HG03354 (cell line): ENCODE results near the gene ZNF691.
"Not testable (repeated sequence)": the region's sequence is repeated elsewhere in the genome, so short reads cannot be mapped to it uniquely, and the experiment has no call there.

Experiments
- ATAC-seq: cut with Tn5 transposase; IDR thresholded peaks from one replicate; pipeline ENCODE4 v1.9.1; 2021; ENCODE audit warnings: mild to moderate bottlenecking; ENCODE audit not compliant: unreplicated experiment, poor library complexity, severe bottlenecking

ZNF691 gene, protein sequence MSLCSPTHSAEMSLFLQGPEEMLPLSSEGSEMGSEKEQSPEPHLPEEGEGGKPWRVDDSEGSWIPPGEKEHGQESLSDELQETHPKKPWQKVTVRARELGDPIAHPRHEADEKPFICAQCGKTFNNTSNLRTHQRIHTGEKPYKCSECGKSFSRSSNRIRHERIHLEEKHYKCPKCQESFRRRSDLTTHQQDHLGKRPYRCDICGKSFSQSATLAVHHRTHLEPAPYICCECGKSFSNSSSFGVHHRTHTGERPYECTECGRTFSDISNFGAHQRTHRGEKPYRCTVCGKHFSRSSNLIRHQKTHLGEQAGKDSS

DNA sequence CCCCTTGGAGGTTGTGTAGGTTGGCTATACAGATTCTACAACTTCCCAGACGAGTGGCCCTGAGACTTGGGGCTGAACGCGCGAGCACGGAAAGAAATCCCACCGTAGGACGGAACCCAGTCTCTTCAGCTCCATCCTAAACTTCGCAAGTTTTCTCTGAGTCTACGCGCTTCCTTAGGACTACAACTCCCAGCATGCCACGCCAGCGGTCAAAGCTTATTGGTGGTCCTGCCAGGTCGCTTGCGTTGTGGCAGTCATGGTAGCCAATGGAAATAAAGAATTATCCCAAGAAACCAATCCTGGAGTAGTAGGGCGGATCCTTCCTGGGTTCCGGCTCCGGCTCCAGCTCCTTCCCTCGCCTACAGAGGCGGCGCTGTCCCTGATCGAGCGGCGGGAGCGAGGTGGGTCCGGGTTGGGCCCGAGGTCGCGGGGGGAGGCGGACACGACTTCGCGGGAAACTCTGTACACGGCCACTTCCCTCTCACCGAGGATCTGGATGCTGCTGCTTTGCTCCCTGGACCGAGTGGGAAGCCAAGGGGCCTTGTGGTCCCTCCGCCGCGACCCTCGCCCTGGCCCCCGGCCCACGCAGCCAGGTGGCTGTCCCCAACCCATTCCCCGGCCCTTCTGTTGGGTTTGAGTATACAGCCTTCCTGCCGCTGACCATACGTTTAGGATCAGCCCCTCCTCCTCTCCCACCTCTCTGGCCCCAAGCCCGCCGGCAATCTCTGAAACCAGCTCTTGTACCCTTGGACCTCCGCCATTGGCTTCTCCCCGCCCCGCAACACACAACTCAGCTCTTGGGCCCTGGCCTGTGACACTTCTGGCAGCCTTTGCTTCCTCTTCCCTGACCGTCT, at the start of gene ZNF691:
ZNF691 (plus strand) TSS at position 357 of the 854 bp plus-strand sequence. CDS start 3,046 bp downstream, outside the sequence.
- ATAC-seq, result peak; percentile 94

DNA sequence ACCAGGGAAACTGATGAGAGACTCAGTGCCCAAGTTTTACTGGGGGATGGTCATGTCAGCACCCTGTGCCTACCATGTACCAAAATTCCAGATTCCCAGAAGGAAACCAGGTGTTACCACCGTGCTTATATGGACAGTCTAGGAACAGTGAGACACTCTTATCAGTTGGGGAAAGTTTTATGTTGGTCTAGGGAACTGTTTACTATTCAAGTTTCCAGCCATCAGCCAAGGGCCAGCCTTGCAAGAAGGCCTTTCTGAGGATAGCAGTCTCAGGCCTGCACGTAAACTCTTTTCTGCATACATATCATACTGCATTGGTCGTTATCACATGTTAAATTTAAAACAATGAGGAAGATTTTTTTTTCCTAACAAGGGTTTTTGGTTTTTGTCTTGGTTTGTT, 49.0 kb upstream of the ZNF691 start:
- no peak for ATAC-seq

DNA sequence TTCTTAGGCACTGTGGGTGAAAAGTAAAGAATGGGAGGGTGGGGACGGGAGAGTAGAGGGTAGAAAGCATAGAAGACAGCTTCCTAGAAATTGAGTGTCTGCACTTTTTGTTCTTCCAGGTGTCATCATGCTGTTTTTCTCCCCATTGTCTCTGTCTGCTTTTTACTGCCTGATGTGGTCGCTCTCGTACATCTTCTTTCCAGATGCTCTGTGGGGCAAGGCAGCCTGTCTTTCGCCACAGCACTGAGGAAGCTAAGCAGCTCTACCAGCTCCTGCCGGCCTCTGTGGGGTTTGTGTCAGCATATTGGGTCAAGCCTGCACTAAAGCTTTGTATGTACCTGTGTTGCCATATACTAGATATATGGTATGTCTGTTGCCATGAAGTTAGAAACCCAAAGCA, 48.4 kb upstream of the ZNF691 start:
- no peak for ATAC-seq

DNA sequence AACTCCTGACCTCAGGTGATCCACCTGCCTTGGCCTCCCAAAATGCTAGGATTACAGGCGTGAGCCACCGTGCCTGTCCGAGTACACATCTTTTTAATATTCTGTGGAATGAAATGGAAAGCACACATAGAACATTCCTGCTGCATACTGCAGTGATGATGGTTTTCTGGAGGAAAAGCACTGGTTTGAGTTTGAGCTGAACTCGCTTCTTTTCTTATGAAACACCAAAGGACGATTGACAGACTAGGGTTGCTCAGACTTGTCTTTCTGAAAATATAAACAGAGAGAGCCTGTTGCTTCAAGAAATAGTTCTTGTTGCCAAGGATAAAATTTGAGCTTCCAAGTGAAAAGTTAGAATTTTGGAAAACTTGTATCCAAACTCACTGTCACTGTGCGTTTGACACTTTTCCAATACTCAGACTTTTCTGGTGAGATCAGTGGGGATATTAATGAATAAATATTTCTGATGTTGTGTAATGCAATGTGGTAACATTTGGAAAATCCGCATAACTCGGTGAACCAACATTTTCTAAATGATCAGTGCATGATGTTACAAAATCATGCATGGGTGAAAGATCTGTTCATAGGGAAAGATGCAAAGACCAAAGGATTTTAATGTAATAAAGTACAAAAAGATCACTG, 44.5 kb upstream of the ZNF691 start:
- no peak for ATAC-seq

DNA sequence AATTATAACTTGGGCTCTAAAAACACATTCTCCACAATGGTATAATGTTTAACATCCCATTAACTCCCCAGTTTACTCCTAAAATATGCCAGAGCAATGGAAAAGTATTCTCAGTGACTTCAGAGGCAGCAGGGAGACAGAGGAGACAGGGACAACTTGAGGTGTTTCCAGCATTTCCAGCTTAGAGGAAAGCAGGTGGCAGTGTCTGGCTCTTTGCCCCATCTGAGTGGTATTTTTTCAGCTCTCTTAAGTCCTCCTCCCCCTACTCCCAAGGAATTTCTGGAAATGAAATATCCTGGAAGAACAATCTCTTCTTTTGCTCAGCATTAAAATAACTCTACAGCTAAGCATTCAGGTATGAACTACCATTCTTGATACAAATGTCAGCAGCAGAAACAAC, 40.2 kb upstream of the ZNF691 start:
- no peak for ATAC-seq

DNA sequence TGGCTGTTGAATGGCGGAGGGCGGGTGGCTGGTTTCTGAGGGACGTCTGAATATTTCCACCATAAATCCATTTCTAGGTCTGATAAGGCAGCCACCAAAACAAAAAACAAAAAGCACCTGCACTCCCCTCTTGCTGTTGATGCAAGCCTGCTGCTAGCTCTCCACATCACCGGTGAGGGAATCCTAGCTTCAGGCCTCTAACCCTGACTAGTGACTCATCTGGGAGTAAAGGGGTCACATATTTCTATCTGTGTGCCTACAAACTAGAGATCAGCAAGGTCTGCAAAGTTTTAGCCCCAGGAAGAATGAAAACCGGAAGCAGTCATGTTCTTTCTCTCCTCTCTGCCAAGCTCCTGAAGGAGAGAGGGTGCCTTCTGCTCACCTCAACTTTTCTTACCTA, 39.8 kb upstream of the ZNF691 start:
- no peak for ATAC-seq

DNA sequence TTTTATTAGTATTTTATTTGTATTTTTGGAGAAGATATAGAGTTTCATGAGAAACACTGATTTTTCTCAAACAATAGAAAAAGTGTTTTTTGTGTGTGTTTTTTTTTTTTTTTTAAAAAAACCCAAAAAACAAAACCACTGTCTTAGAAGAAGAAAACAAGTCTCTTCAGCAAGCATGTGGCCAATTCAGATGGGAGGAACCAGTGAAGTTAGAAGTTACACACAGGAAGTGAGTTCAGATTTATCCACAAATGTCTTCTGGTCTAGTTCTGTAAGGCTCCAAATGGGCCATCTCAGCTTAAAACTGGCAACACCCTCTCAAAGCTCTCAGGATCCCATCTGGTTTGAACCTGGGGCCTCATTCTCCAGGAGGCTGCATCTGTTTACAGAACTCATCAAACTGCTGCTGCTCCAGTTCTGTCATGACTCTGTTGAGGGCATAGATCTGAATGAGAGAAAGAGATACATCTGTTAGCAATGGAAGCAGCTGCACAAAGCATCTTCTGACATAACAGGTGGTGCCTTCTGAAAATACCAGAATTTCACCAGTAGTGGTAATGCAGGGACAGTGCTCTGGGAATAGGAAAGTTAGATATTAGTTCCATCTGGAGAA, 39.3 kb upstream of the ZNF691 start:
- no peak for ATAC-seq

DNA sequence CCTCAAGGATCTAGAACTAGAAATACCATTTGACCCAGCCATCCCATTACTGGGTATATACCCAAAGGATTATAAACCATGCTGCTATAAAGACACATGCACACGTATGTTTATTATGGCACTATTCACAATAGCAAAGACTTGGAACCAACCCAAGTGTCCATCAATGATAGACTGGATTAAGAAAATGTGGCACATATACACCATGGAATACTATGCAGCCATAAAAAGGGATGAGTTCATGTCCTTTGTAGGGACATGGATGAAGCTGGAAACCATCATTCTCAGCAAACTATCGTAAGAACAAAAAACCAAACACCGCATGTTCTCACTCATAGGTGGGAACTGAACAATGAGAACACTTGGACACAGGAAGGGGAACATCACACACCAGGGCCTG, 31.6 kb upstream of the ZNF691 start:
- not testable (repeated sequence) for ATAC-seq

DNA sequence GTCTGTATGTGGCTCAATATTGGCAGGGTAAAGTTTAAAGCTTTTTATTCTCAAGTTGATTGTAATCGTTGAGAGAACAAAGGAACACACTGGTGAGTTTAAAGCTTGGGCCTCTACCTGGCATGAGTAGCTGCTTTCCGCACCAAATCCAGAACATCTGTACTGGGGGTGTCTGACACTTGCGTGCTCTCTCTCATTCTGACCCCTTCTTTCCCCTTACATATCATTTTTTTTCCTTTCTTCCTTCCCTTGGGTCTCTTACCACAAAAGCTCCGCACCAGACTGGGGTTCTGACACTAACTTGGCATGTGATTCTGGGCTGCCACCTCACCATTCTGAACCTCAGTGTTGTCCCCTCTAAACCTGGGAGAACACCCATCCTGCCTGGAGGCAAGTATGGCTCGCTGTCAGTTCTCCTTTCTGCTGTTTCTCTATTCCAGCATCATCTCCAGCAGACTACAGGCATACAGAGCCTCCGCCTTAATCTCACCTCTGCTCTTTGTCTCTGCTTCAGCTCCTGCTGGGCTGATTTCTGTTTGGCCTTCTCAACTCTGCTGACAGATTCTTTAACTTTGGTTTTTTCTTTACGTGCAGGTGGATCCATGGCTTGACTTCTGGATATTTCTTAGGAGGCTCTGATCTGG, 30.4 kb upstream of the ZNF691 start:
- ATAC-seq, result peak; percentile 8

DNA sequence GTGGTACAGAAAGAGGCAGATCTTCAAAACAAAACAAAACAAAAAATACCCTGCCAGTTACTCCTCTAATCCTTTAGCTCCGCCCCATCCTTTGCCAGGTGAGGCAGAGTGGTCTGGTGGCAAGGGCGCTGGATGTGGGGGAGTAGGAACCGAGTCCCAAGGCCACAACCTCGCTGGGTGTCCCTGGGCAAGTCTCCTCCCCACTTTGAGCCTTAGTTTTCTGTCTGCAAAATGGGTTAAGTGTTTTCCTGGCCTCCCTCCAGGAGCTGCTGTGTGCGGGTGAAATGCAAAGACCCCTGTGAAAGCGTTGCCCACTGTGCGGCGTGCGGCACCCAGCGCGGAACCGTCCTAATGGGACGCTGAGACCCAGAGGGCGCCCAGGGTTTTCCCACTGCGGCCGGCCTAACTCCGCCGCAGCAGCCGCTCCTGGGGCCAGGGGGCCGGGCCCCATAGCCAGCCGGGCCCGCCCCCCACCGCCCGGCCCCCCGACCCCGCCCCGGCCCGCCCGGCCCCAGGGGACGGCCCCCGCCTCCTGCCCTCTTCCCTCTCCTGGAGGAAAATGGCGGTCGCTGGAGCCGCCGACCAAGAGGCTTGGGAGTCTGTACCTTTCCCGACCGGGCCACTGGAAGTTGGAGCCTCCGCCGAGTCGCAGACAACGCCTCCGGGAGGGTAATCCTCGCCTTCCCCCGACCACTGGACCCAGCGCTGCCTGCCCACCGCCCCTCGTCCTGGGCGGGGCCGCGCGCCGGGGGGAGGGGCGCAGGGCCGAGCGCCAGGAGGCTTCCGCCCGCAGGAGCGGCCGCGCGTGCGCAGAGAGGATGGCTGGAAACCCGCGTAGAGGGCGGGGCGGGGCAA, 29.6 kb upstream of the ZNF691 start, which contains the start of the genes ERMAP and SVBP:
ERMAP (plus strand) TSS at position 538 of the 855 bp plus-strand sequence. CDS start 13,327 bp downstream, outside the sequence.
SVBP (minus strand) TSS at position 813 of the 855 bp plus-strand sequence. CDS start 853 bp downstream, outside the sequence.
- ATAC-seq, result peak; percentile 83

DNA sequence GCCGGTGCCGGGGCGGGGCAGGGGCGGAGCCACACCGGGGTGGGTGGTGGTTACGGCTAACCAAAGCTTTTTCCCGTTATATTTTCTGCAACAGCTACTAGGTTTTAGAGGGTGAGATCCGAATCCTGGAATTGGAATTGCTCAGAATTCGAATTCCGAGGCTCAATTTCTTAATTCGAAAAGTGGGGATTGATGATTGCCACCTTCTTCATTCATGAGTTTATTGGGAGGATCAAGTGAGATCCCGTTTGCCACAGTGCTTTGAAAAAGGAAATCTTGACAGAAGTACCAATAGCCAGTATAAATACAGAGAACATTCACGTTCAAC, 29.0 kb upstream of the ZNF691 start:
- ATAC-seq, result no peak

DNA sequence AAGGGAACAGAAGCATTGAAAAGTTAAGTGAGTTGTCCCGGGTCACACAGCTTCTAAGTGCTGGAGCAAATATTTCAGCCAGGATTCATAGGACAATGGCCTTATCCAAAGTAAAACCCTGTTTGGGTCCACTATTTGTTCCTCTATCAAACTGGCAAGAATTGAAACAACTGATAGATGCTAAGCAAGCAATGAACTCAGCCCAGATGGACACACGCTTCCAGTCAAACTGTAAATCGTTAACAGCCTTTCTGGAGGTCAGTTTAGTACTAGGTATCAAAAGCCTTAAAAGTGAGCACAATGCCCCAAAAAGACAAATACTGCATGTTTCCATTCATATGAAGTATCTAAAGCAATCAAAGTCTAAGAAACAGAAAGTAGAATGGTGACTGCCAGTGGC, 28.4 kb upstream of the ZNF691 start:
- ATAC-seq, result no peak

DNA sequence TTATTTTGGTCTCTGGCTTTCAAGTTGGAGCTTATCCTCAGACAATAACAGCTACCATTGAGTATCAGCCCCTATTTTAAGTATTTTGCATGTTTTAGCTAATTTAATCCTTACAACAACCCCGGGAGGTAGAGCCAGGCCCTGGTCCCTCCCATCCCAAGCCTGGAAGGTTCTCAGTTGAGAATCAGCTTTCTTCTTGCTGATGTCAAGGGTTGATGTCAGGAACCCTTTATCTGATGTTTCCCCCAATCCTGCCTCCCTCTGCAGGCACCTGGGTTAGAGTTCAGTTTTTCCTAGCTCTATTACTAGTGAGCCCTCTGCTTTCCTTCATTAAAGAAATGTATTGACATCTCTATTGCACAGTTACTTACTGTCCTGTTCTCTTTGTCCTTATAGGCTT, 25.6 kb upstream of the ZNF691 start:
- ATAC-seq, result no peak

DNA sequence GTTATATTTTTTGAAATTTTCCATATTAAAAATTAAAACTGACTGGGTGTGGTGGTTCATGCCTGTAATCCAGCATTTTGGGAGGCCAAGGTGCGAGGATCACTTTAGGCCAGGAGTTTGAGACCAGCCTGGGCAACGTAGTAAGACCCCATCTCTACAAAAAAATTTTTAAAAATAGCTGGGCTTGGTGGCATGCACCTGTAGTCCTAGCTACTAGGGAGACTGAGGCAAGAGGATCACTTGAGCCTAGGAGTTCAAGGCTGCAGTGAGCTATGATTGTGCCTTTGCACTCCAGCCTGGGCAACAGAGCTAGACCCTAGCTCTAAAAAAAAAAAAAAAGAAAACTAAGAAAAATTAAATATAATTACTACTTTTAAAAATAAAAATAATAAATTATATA, 24.7 kb upstream of the ZNF691 start:
- no peak for ATAC-seq

DNA sequence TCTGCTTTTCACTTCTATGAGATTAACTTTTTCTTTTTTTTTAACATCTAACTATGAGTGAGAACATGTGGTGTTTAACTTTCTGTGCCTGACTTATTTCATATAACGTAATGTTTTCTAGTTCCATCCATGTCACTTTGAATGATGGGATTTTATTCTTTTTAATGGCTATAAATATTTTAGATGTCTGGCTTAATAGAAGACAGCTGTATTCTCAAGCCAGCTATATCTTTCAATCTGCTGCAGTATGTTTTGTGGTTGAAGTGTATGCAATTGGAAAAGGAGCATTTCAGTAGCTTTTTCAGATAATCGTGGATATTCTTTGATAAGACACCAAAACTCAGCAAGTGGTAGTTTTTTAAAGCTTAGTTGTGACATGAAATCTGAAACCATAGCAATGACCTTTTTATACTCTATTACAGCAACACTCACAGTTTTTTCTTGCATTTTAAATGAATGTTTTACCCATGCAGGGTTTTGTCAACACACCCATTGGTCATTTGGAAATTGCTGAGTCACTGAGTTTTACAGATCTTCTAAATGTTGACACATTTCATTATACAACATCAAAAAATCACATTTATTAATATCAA, 23.5 kb upstream of the ZNF691 start:
- no peak for ATAC-seq

DNA sequence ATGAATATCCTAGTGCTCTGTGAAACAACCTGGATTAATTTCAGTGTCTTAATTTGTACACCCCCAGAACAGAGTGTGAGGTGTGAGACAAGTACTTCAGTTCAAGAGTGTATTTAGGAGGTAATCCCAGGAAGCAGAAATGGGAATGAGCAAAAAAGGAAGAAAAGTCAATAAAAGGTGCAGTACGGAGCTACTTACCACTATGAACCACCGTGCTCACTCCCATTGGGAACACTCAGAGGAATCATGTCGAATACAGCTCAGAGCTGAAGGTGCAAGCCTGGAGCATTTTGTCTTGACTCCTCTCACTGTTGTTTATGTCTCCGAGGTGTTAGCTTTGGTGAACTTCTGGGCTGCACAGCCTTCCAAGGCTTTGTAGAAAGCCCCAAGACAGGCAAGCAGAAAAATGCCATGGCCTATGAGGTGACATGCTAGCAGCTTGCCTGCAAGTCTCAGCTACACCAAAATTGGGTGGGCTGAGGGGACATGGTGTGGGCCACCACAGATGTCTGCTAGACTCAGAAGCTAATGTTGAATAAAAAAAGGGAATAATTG, 21.9 kb upstream of the ZNF691 start:
- no peak for ATAC-seq

DNA sequence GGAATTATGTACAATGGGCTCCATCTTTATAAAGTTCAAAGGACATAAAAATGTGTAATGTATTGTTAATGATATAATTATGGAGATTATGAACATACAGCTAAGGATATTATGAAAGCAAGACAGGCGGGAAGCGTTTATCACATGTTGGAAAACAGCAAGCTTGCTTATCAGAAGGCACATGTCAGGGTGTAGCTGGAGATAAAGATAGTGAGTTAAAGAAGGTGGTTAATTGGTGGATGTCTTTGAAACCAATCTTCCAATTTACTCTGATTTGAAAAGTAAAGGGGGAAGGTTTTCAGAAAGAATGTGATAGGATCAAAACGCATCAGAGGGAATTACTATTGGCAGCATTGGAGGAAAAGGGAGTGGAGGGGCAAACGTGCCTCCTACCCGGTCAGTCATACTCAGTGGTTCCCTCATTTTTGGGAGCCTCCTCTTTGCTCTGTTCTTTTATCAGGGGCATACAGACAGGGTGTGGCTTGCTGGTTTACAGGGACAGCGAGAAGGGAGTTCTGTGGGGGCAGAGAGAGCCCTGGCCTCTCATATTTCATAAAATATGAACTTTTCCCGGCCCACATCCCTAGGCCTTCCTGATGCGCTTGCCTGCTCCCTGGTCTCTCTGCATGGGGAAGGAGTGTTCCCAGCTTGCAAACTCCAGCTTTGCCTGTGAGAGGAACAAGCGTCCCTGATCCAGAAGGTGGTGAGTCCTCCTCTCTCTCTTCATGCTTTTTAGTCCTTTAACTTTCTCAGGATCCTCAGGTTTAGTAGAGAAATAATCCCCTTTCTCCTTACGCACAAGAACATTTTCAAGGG, 21.2 kb upstream of the ZNF691 start:
- no peak for ATAC-seq
